C4-2B (cell line): ENCODE measurements around the gene SKI.

Experiments used
- H3K27ac ChIP-seq: fragments of 450-650 bp; 2 replicates; pipeline ENCODE4 v1.5.1; 2017
- CTCF ChIP-seq: fragments of 450-650 bp; conservative IDR thresholded peaks from 2 replicates; pipeline ENCODE4 v1.5.1; 2017; ENCODE audit warnings: mild to moderate bottlenecking
- ZFX ChIP-seq: fragments of 450-650 bp; IDR thresholded peaks from 2 replicates; pipeline ENCODE4 v1.6.1; 2017

SKI gene

GRCh38 chr1:2206813-2207487, 21.2 kb upstream of the SKI start:
- peak overlapping the region; percentile 77 for H3K27ac ChIP-seq

GRCh38 chr1:2208309-2209239, 19.5 kb upstream of the SKI start:
- TF ChIP-seq CTCF, result no peak
- no peak for TF ChIP-seq ZFX
- peak overlapping the region; percentile 77 for H3K27ac ChIP-seq

More at GRCh38 chr1:2206813-2207487, 21.2 kb upstream of the SKI start:
- TF ChIP-seq ZFX, result no peak
- no peak for TF ChIP-seq CTCF

- peak overlapping the region; percentile 77; the same call in 1 of the 2 replicates for H3K27ac ChIP-seq
- TF ChIP-seq CTCF (no peak), ZFX (no peak)
These were observed 18.6 kb upstream of the SKI start for GRCh38 chr1:2209400-2210083.

GRCh38 chr1:2210084-2210653, 17.9 kb upstream of the SKI start:
- H3K27ac ChIP-seq, result no peak overlapping the region; the same call in 1 of the 2 replicates
- TF ChIP-seq ZFX (no peak), CTCF (no peak)

- H3K27ac ChIP-seq, result no peak overlapping the region
These were observed 17.3 kb upstream of the SKI start for GRCh38 chr1:2210786-2211185.

GRCh38 chr1:2212274-2212531, 15.9 kb upstream of the SKI start:
- H3K27ac ChIP-seq, result no peak overlapping the region; the same call in 1 of the 2 replicates

More at GRCh38 chr1:2210786-2211185, 17.3 kb upstream of the SKI start:
- TF ChIP-seq ZFX (no peak), CTCF (no peak)

More at GRCh38 chr1:2212274-2212531, 15.9 kb upstream of the SKI start:
- TF ChIP-seq ZFX (no peak), CTCF (no peak)
